Measurements from ENCODE around the gene PLA2G2D. TPM values are rescaled to one million over a fixed set of nuclear protein-coding genes. Genes with fewer than 3 reads are reported as not detected.

PLA2G2D gene
- total RNA-seq, 1 experiment from 2014 or later, result not detected

- Histone ChIP-seq H4K20me1 (ENCODE audit: insufficient read depth, low read depth, low read length) (no peaks in the 10 kb centered on the region), H3K9me2 (replicated peaks; ENCODE audit: insufficient read depth, low read length) (no peaks in the 10 kb centered on the region), H3K4me2 (ENCODE audit: low read depth, low read length, poor library complexity, severe bottlenecking) (no peak overlapping the region), H2AFZ (ENCODE audit: low read length) (no peak overlapping the region), H3K27me3 (ENCODE audit: low read length) (no peaks in the 10 kb centered on the region), H3K27ac (ENCODE audit: low read length) (no peak overlapping the region), H3K4me1 (ENCODE audit: low read length) (peaks cover 11% of the 10 kb centered on the region), H3K9ac (ENCODE audit: low read length) (no peak overlapping the region), H3K36me3 (ENCODE audit: insufficient read depth, low read length) (no peaks in the 10 kb centered on the region), H3K9me3 (ENCODE audit: low read length) (no peaks in the 10 kb centered on the region), H3K4me3 (ENCODE audit: low read length) (no peak overlapping the region), H3K79me2 (ENCODE audit: low read length) (no peaks in the 10 kb centered on the region)
- no peak for DNase-seq
Observed at GRCh38 chr1:20074725-20075171, 44.6 kb downstream of the PLA2G2D start.

GRCh38 chr1:20074055-20074724 lies 45.1 kb downstream of the PLA2G2D start:
- H3K4me3 ChIP-seq (ENCODE audit: low read length), result no peak overlapping the region
- no peaks in the 10 kb centered on the region for H3K79me2 ChIP-seq (ENCODE audit: low read length)
- no peaks in the 10 kb centered on the region for H3K9me3 ChIP-seq (ENCODE audit: low read length)
- H3K9ac ChIP-seq (ENCODE audit: low read length), result no peak overlapping the region
- H2AFZ ChIP-seq (ENCODE audit: low read length), result no peak overlapping the region
- no peak for DNase-seq
- no peaks in the 10 kb centered on the region for H3K36me3 ChIP-seq (ENCODE audit: insufficient read depth, low read length)
- H3K4me2 ChIP-seq (ENCODE audit: low read depth, low read length, poor library complexity, severe bottlenecking), result no peak overlapping the region
- H3K27ac ChIP-seq (ENCODE audit: low read length), result no peak overlapping the region
- peaks cover 11% of the 10 kb centered on the region for H3K4me1 ChIP-seq (ENCODE audit: low read length)
- H3K9me2 ChIP-seq (replicated peaks; ENCODE audit: insufficient read depth, low read length), result no peaks in the 10 kb centered on the region
- no peaks in the 10 kb centered on the region for H4K20me1 ChIP-seq (ENCODE audit: insufficient read depth, low read depth, low read length)
- no peaks in the 10 kb centered on the region for H3K27me3 ChIP-seq (ENCODE audit: low read length)

GRCh38 chr1:20073256-20073655 lies 46.1 kb downstream of the PLA2G2D start:
- Histone ChIP-seq H3K79me2 (ENCODE audit: low read length) (no peaks in the 10 kb centered on the region), H3K4me3 (ENCODE audit: low read length) (no peak overlapping the region), H2AFZ (ENCODE audit: low read length) (no peak overlapping the region), H3K27me3 (ENCODE audit: low read length) (no peaks in the 10 kb centered on the region), H4K20me1 (ENCODE audit: insufficient read depth, low read depth, low read length) (no peaks in the 10 kb centered on the region), H3K9me3 (ENCODE audit: low read length) (no peaks in the 10 kb centered on the region), H3K4me1 (ENCODE audit: low read length) (peaks cover 6% of the 10 kb centered on the region), H3K27ac (ENCODE audit: low read length) (no peak overlapping the region), H3K9me2 (replicated peaks; ENCODE audit: insufficient read depth, low read length) (no peaks in the 10 kb centered on the region), H3K9ac (ENCODE audit: low read length) (no peak overlapping the region), H3K4me2 (ENCODE audit: low read depth, low read length, poor library complexity, severe bottlenecking) (no peak overlapping the region), H3K36me3 (ENCODE audit: insufficient read depth, low read length) (no peaks in the 10 kb centered on the region)
- no peak for DNase-seq

DNA sequence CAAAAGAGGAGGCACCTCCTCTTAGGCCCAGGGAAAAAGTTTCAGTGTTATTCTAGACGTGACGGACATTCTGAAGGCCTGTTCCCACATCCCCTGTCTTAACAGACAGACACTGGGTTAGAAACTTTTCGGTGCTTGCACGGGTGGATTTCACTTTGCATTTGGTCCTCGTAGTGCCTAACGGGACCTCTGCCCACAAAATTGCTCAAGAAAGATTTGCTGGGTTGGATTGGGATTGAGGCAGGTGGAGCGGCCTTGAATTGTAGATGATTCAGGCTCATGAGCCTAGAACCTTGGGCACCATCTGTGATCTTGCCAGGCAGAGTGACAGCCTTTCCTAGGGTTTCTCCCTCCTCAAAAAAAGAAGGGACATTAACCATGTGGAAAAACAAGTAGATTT lies 46.6 kb downstream of the PLA2G2D start:
- Histone ChIP-seq H3K4me3 (ENCODE audit: low read length) (no peak overlapping the region), H3K36me3 (ENCODE audit: insufficient read depth, low read length) (no peaks in the 10 kb centered on the region), H3K9me2 (replicated peaks; ENCODE audit: insufficient read depth, low read length) (no peaks in the 10 kb centered on the region), H3K4me2 (ENCODE audit: low read depth, low read length, poor library complexity, severe bottlenecking) (no peak overlapping the region), H2AFZ (ENCODE audit: low read length) (no peak overlapping the region), H3K27me3 (ENCODE audit: low read length) (no peaks in the 10 kb centered on the region), H4K20me1 (ENCODE audit: insufficient read depth, low read depth, low read length) (no peaks in the 10 kb centered on the region), H3K27ac (ENCODE audit: low read length) (no peak overlapping the region), H3K9ac (ENCODE audit: low read length) (no peak overlapping the region), H3K9me3 (ENCODE audit: low read length) (no peaks in the 10 kb centered on the region), H3K4me1 (ENCODE audit: low read length) (peaks cover 1% of the 10 kb centered on the region), H3K79me2 (ENCODE audit: low read length) (no peaks in the 10 kb centered on the region)
- DNase-seq, result no peak

DNA sequence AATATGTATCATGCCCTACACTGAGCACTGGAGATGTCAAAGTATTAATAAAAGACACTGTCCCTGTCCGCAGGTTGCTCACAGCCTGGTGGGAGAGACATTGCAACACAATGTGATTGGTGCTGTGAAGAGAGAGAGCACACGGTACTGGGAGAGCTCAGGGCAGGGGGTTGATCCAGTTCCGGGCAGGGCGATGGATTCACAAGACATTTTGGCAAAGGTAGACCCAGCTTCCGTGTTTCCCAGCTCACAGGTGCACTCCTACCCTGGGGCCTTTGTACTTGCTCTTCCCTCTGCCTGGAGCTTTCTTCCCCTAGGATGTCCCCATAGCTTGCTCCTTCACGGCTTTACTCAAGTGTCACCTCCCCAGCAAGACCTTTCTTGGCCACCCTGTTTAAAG lies 47.9 kb downstream of the PLA2G2D start:
- H3K4me3 ChIP-seq (ENCODE audit: low read length), result no peak overlapping the region
- DNase-seq, result no peak
- H3K79me2 ChIP-seq (ENCODE audit: low read length), result no peaks in the 10 kb centered on the region
- no peaks in the 10 kb centered on the region for H3K9me2 ChIP-seq (replicated peaks; ENCODE audit: insufficient read depth, low read length)
- no peak overlapping the region for H2AFZ ChIP-seq (ENCODE audit: low read length)
- no peak overlapping the region for H3K9ac ChIP-seq (ENCODE audit: low read length)
- H3K36me3 ChIP-seq (ENCODE audit: insufficient read depth, low read length), result no peaks in the 10 kb centered on the region
- H3K9me3 ChIP-seq (ENCODE audit: low read length), result no peaks in the 10 kb centered on the region
- no peak overlapping the region for H3K4me2 ChIP-seq (ENCODE audit: low read depth, low read length, poor library complexity, severe bottlenecking)
- H3K4me1 ChIP-seq (ENCODE audit: low read length), result no peaks in the 10 kb centered on the region
- no peaks in the 10 kb centered on the region for H3K27me3 ChIP-seq (ENCODE audit: low read length)
- no peak overlapping the region for H3K27ac ChIP-seq (ENCODE audit: low read length)
- no peaks in the 10 kb centered on the region for H4K20me1 ChIP-seq (ENCODE audit: insufficient read depth, low read depth, low read length)

DNA sequence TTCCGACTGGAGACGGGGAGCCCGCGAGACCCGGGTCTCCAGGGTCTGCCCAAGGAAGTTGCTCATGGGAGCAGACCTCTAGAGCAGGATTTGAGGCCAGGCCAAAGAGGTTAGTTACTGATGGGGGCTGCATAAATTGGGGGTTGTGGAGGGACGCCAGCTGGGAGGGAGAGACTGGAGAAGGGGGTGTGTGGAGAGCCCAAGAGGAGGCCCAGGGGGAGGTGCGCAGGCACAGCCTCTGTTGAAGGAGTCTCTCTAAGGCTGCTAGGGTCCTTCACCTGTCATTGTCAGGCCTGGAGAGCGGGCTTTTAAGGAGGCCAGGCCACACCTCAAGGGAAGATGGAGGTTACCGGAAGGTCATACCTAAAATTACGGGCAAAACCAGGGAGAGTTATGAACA lies 49.0 kb downstream of the PLA2G2D start:
- H3K36me3 ChIP-seq (ENCODE audit: insufficient read depth, low read length), result no peaks in the 10 kb centered on the region
- no peak overlapping the region for H3K9ac ChIP-seq (ENCODE audit: low read length)
- H3K9me3 ChIP-seq (ENCODE audit: low read length), result no peaks in the 10 kb centered on the region
- no peak overlapping the region for H3K27ac ChIP-seq (ENCODE audit: low read length)
- DNase-seq, result no peak
- no peaks in the 10 kb centered on the region for H3K9me2 ChIP-seq (replicated peaks; ENCODE audit: insufficient read depth, low read length)
- H3K27me3 ChIP-seq (ENCODE audit: low read length), result no peaks in the 10 kb centered on the region
- H3K4me2 ChIP-seq (ENCODE audit: low read depth, low read length, poor library complexity, severe bottlenecking), result no peak overlapping the region
- no peaks in the 10 kb centered on the region for H4K20me1 ChIP-seq (ENCODE audit: insufficient read depth, low read depth, low read length)
- no peak overlapping the region for H3K4me3 ChIP-seq (ENCODE audit: low read length)
- H2AFZ ChIP-seq (ENCODE audit: low read length), result no peak overlapping the region
- no peaks in the 10 kb centered on the region for H3K4me1 ChIP-seq (ENCODE audit: low read length)
- no peaks in the 10 kb centered on the region for H3K79me2 ChIP-seq (ENCODE audit: low read length)

DNA sequence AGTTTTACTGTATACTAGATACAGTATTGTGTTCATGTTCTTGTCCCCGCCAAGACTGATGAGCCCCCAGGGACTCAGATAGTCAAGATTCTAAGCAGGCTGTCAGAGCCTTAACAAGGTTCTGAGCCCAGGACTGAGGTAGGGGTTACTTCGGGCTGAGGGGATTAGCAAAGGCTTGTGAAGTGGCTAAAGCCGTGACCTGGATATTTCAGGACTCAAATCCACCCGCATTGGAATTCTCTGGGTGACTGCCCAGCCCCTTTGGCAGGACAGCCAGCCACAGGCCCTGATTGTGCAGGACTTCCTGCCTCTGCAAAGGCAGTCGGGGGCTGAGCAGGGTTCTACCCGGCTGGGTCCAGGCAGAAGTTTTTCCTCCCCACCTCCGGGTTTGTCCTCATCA lies 49.5 kb downstream of the PLA2G2D start, which contains the start of gene PLA2G5:
Gene PLA2G5 (plus strand): TSS at position 321 of the 400 bp plus-strand sequence. CDS start 14,637 bp downstream, outside the sequence.
- H2AFZ ChIP-seq (ENCODE audit: low read length), result no peak within 1 kb of the TSS
- H3K27me3 ChIP-seq (ENCODE audit: low read length), result no peaks in the 10 kb centered on the region
- H3K4me1 ChIP-seq (ENCODE audit: low read length), result no peaks in the 10 kb centered on the region
- H3K4me3 ChIP-seq (ENCODE audit: low read length), result no peak within 1 kb of the TSS
- no peaks in the 10 kb centered on the region for H3K9me3 ChIP-seq (ENCODE audit: low read length)
- DNase-seq, result no peak
- no peak within 1 kb of the TSS for H3K4me2 ChIP-seq (ENCODE audit: low read depth, low read length, poor library complexity, severe bottlenecking)
- H3K27ac ChIP-seq (ENCODE audit: low read length), result no peak within 1 kb of the TSS
- no peaks in the 10 kb centered on the region for H4K20me1 ChIP-seq (ENCODE audit: insufficient read depth, low read depth, low read length)
- H3K79me2 ChIP-seq (ENCODE audit: low read length), result no peaks in the 10 kb centered on the region
- H3K9me2 ChIP-seq (replicated peaks; ENCODE audit: insufficient read depth, low read length), result no peaks in the 10 kb centered on the region
- H3K36me3 ChIP-seq (ENCODE audit: insufficient read depth, low read length), result no peaks in the 10 kb centered on the region
- H3K9ac ChIP-seq (ENCODE audit: low read length), result no peak within 1 kb of the TSS

GRCh38 chr1:20068722-20069121 lies 50.6 kb downstream of the PLA2G2D start:
- Histone ChIP-seq H3K27ac (ENCODE audit: low read length) (no peak overlapping the region), H3K9me2 (replicated peaks; ENCODE audit: insufficient read depth, low read length) (no peaks in the 10 kb centered on the region), H3K27me3 (ENCODE audit: low read length) (no peaks in the 10 kb centered on the region), H3K9ac (ENCODE audit: low read length) (no peak overlapping the region), H3K4me1 (ENCODE audit: low read length) (no peaks in the 10 kb centered on the region), H3K9me3 (ENCODE audit: low read length) (no peaks in the 10 kb centered on the region), H3K4me3 (ENCODE audit: low read length) (no peak overlapping the region), H2AFZ (ENCODE audit: low read length) (no peak overlapping the region), H3K4me2 (ENCODE audit: low read depth, low read length, poor library complexity, severe bottlenecking) (no peak overlapping the region), H3K79me2 (ENCODE audit: low read length) (no peaks in the 10 kb centered on the region), H3K36me3 (ENCODE audit: insufficient read depth, low read length) (no peaks in the 10 kb centered on the region), H4K20me1 (ENCODE audit: insufficient read depth, low read depth, low read length) (no peaks in the 10 kb centered on the region)
- no peak for DNase-seq
